DMS153 (cell line): ENCODE data around the gene SASH1.
"Not testable (repeated sequence)": the region's sequence is repeated elsewhere in the genome, so short reads cannot be mapped to it uniquely, and the experiment has no call there.

Experiments
- DNase-seq: peaks from one replicate; lab custom pipeline; 2025; lab: John Stamatoyannopoulos, UW

SASH1 gene

DNA sequence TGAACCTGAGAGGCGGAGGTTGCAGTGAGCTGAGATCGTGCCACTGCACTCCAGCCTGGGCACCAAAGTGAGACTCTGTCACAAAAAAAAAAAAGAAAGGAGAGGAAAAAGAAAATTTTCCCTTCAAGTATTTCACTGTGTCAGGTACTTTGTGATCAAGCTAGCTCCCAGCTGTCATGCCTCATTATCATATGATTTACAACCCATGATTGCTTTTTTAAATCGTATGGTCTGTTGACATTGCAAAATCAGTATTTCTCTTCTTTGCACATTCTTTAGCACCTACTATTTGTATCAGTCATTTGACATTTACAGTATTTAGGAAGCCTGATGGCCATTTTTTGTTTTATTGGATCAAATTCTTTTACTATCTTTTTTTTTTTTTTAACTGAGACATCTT, 22.4 kb downstream of the SASH1 start:
- no peak for DNase-seq

- no peak for DNase-seq
Observed at GRCh38 chr6:148367411-148368024, 24.9 kb downstream of the SASH1 start.

DNA sequence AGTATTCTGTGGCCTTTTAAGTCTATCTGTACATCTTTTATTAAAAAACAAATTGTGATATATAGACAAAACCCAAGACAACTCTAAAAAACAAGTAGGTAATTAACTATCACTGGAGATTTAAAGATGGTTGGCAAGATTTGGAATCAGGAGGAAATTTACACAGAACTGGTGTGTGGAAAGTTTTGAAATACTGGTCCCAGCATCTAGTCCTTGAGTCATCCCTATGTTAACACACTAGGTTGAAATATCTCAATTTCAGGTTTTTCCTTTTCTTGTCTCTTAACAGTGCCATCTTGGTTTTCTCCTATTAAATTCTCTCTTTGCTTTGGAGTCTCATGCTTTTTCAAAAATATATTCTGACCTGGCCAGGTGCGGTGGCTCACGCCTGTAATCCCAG, 27.5 kb downstream of the SASH1 start:
- no peak for DNase-seq

DNA sequence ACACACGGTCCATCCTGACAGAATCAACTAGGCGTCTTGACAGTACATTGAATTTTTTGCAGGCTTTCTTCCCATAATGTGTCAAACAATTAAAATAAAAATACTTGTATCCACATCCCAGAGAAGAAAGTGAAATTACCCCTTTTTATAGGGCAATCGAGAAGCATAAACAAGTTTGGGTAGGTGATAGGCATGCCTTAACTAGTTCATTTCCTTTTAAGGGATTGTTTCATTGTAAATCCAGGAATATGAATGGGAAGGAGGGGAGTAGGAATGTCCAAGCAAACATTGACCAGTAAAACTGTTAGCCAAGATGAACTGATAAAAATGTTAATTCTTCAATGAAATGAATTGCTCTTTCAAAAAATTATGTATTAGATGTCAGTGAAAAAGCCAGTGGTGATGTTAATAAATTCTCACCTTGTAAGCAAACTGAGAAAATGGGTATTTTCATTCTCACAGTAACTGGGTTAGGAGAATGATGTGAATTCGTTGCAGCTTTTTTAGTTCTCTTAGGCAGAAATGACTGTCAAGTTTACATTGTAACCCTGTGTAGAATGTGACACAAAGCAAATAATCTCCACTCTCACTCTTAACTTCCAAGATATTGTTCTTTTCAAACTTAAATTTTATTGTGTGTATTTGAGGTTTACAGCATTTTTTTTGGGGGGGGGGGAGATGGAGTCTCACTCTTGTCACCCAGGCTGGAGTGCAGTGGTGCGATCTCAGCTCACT, 31.6 kb downstream of the SASH1 start:
- DNase-seq: no peak

- no peak for DNase-seq
Observed at GRCh38 chr6:148375401-148375800, 32.8 kb downstream of the SASH1 start.

DNA sequence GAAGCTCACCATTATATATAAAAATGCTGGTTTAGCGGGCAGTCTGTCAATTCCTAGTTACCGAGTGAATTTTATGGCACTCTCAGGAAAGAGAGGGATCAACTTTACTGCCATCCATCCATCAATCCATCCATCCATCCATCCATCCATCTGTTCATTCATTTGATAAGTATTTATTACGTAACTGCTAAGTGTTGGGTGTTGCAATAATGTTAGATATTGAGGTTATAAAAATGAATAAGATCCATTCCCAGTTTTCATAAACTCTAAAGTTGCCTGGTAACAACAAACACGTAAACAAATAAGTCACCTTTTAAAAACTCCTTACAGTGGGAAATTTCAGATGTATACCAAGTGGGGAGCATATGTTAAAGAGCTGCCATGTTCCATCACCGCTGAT, 36.8 kb downstream of the SASH1 start:
- no peak for DNase-seq

GRCh38 chr6:148379966-148380713, 37.5 kb downstream of the SASH1 start:
- no peak for DNase-seq

DNA sequence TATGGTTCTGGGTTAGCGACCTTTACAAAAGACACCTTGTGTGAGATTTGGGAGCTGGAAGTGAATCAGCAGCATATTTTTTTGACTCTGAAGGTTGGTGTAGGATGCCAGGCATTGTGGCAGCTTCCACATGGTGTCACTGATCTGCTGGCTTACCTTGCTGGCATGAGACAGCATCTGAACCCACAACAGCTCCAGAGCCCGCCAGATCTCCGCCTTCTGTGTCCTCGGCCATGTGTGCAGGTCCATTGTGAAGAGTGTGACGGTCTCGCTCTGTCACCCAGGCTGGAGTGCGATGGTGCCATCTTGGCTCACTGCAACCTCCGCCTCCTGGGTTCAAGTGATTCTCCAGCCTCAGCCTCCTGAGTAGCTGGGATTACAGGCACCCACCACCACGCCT, 39.4 kb downstream of the SASH1 start:
- DNase-seq: not testable (repeated sequence)

DNA sequence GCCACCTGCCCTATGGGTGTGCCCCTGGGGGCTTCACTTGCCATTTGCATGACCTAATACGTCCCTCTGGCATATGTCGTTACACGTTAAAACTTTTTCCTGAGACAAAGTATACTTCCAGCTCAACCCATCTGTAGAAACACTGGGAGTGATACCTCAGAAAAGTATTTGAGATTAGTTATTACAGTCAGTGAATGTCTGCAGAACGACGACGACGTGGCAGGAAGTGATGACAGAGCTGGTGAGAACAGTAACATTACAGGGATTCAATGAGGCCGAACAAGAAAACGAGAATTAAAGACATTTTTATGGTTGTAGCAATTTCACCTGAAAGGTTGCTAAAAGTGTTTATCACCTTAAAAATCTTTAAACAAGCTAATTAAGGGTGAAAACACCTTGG, 40.2 kb downstream of the SASH1 start:
- DNase-seq: no peak

- DNase-seq: no peak
Observed at GRCh38 chr6:148383658-148384368, 41.2 kb downstream of the SASH1 start.

- DNase-seq: no peak
Observed at GRCh38 chr6:148385379-148385778, 42.7 kb downstream of the SASH1 start.

DNA sequence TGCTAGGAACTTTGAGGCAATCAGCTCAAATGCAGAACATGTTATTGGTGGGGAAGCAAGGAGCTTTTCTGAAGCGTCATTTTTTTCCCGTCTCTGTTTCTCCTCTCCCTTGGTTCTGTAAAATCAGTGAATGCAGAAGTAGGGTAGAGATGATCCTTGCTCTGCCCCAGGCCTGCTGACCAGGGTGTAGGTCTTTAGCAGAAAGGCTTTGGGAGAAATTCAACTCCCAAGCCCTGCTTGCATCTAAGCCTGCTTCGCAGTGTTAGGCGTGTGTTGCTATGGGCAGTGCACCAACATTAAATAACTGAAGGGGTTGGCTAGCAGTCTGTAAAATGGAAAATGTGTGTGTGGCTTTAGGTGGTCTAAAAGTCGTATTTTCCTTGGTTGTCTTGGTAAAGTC, 45.9 kb downstream of the SASH1 start:
- DNase-seq: no peak

GRCh38 chr6:148389086-148389485, 46.4 kb downstream of the SASH1 start:
- DNase-seq: no peak

DNA sequence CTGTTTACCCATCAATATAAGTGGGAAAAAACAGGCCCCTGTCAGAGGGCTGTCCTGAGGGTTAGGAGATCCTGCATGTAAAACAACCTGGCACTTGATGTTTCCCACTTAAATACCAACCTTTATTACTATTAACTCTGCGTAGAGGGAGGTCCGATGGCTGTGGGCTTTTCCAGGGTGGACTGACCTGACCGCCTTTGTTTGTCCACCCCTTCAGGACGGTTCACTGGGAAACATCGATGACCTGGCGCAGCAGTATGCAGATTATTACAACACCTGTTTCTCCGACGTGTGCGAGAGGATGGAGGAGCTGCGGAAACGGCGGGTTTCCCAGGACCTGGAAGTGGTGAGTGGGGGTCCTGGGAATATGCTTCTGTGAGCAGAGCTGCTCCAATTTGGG, 47.3 kb downstream of the SASH1 start:
- DNase-seq: no peak

- not testable (repeated sequence) for DNase-seq
Observed at GRCh38 chr6:148392127-148392526, 49.5 kb downstream of the SASH1 start.

DNA sequence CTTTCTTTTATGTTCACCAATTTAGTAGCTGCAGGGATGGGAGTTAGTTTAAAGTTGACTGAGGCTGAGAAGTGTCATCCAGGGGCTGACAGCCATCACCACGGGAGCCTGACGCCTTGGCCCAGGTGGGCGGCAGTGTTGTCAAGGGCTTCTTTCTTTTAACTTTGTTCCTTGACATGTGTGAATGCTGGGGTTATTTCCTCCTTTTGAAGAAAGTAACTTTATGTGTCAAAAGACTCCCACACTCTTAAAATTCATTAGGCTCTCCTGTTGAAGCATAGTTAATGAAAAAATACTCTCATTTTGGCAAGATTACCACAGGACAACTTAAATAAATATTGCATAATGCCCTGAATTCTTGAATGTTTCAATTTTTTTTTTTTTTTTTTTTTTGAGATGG, 50.0 kb downstream of the SASH1 start:
- no peak for DNase-seq

- no peak for DNase-seq
Observed at GRCh38 chr6:148395583-148396101, 53.0 kb downstream of the SASH1 start.

GRCh38 chr6:148396411-148396810, 53.8 kb downstream of the SASH1 start:
- no peak for DNase-seq

GRCh38 chr6:148396926-148397325, 54.3 kb downstream of the SASH1 start:
- no peak for DNase-seq

- no peak for DNase-seq
Observed at GRCh38 chr6:148398244-148398643, 55.6 kb downstream of the SASH1 start.

DNA sequence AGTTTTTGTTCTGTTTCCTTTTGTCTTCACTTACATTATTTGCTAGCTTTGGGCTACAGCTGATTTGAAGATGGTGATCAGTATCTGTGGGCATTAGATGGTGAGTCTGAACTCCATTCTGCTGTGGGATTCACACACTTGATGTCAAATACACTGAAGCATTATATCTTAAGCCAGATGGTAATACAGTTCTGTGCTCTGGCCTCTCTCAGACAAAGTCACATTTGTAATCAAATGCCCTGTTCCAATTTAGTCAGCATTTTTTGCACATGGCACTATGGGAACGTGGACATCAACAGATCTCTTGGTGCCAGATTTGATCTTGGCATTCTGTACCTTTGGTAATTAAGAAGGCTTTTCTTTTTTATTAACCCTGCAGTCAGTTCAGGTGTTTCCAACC, 56.0 kb downstream of the SASH1 start:
- no peak for DNase-seq

DNA sequence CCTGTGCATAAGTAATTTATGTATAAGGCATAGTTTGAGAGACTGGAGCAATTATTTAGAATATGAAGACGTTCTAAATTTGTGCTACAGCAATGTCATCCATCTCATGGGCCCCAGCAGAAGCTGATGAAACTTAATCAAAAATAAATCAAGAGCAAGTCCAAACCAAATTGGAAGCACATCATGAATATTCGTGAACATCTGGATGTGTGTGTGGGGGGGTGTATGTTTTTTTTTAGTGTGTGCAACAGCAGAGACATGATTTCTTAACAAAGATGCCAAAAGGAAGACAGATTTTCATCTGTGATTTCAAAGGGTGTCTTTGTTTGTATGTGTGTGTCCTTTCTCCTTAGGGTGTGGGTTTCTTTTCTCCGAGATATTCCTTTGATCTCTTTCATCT, 58.9 kb downstream of the SASH1 start:
- DNase-seq: no peak
